ENCODE measurements around the gene ZNF804B. TPM values are rescaled to one million over a fixed set of nuclear protein-coding genes. Genes with fewer than 3 reads are reported as not detected.

Gene ZNF804B
- total RNA-seq, 1 experiment from 2014 or later = not detected

GRCh38 chr7:88985295-88985694 lies 225.8 kb downstream of the ZNF804B start:
- no peak overlapping the region for H3K4ac ChIP-seq (ENCODE audit: low read depth, low read length)
- H3K23ac ChIP-seq (ENCODE audit: insufficient read length, low read depth, low read length) = no peak overlapping the region
- H3K18ac ChIP-seq (ENCODE audit: insufficient read length, low read depth, low read length) = no peak overlapping the region
- H3K79me1 ChIP-seq (ENCODE audit: insufficient read depth, low read depth, low read length, poor library complexity, severe bottlenecking) = no peaks in the 10 kb centered on the region
- H3K4me1 ChIP-seq (ENCODE audit: insufficient read depth, low read length) = no peaks in the 10 kb centered on the region
- H3K36me3 Mint-ChIP-seq (ENCODE audit: insufficient read depth in 1 of 3, low read depth in 3 of 3) = no peaks in the 10 kb centered on the region
- H3K4me2 ChIP-seq (ENCODE audit: insufficient read depth, insufficient read length, low read length) = no peak overlapping the region
- no peak overlapping the region for H2BK15ac ChIP-seq (ENCODE audit: low read depth, low read length)
- no peak overlapping the region for H4K8ac ChIP-seq (replicated peaks; ENCODE audit: insufficient read length, low read depth, low read length)
- peaks cover 15 to 16% of the 10 kb centered on the region in 2 experiments for H3K4me1 Mint-ChIP-seq
- no peaks in the 10 kb centered on the region for H3K27me3 ChIP-seq (ENCODE audit: insufficient read depth, low read length)
- H3K56ac ChIP-seq (ENCODE audit: insufficient read length, low read depth, low read length) = no peak overlapping the region
- H4K20me1 ChIP-seq (ENCODE audit: control insufficient read depth, insufficient read depth, insufficient read length) = no peaks in the 10 kb centered on the region
- H3T11ph ChIP-seq (ENCODE audit: low read length) = no peak overlapping the region
- no peaks in the 10 kb centered on the region for H3K9me3 ChIP-seq (ENCODE audit: control insufficient read depth, low read depth, low read length)
- no peak overlapping the region for H3K27ac ChIP-seq (ENCODE audit: insufficient read length, low read depth, low read length)
- no peaks in the 10 kb centered on the region for H3K23me2 ChIP-seq (ENCODE audit: insufficient read length, low read depth, low read length, poor library complexity, severe bottlenecking)
- no peak overlapping the region for H4K5ac ChIP-seq (ENCODE audit: insufficient read length, low read depth, low read length)
- no peak for DNase-seq
- H2BK12ac ChIP-seq (ENCODE audit: insufficient read length, low read depth, low read length) = no peak overlapping the region
- no peaks in the 10 kb centered on the region for H3K9me3 Mint-ChIP-seq
- H3K27ac Mint-ChIP-seq = peak overlapping the region in 1 of 3 experiments; percentile 74; a peak in 1 of 7 replicates
- no peak overlapping the region for H2BK120ac ChIP-seq (ENCODE audit: low read depth, low read length, poor library complexity, severe bottlenecking)
- no peak overlapping the region for H2AK5ac ChIP-seq (ENCODE audit: insufficient read length, low read length)
- no peak overlapping the region for H2AFZ ChIP-seq (ENCODE audit: low read length)
- no peaks in the 10 kb centered on the region for H3K79me2 ChIP-seq (ENCODE audit: insufficient read depth, low read length)
- no peak overlapping the region for H3K9ac ChIP-seq (ENCODE audit: extremely low read depth, insufficient read length, low read length)
- H3K4me3 Mint-ChIP-seq = no peak overlapping the region
- no peak overlapping the region for H2BK5ac ChIP-seq (ENCODE audit: insufficient read length, low read length)
- no peak overlapping the region for H4K91ac ChIP-seq (ENCODE audit: insufficient read length, low read depth, low read length)
- H2BK20ac ChIP-seq (ENCODE audit: low read depth, low read length, poor library complexity, severe bottlenecking) = no peak overlapping the region
- no peak overlapping the region for H3K14ac ChIP-seq (ENCODE audit: insufficient read depth, low read length)
- no CpG with 5 or more reads among the region's 5 CpGs for WGBS (ENCODE audit: extremely low coverage, insufficient read length, low lambda C conversion rate)
- H3K27me3 Mint-ChIP-seq (ENCODE audit: low read depth) = no peaks in the 10 kb centered on the region
- TF ChIP-seq CTCF (conservative IDR thresholded peaks at IDR 0.05) = no peak

Data from H9 (cell line).